WERI-Rb-1 (cell line): ENCODE measurements around the gene CACNA2D4.

Experiments used
- DNase-seq: peaks from one replicate; pipeline ENCODE4 v3.0.0-alpha.2; 2020
- H3K27ac ChIP-seq: fragments of 250-450 bp; sonication (Bioruptor Pico); 2 replicates; pipeline ENCODE4 v1.5.1; 2020; ENCODE audit warnings: mild to moderate bottlenecking, moderate library complexity
- H3K27me3 ChIP-seq: fragments of 250-450 bp; sonication (Bioruptor Pico); 2 replicates; pipeline ENCODE4 v1.5.1; 2021; ENCODE audit warnings: mild to moderate bottlenecking, low read depth, moderate library complexity; ENCODE audit not compliant: insufficient read depth, severe bottlenecking
- H3K36me3 ChIP-seq: fragments of 250-450 bp; sonication (Bioruptor Pico); 2 replicates; pipeline ENCODE4 v1.5.1; 2020; ENCODE audit warnings: mild to moderate bottlenecking, moderate library complexity
- H3K4me3 ChIP-seq: 2 replicates; pipeline ENCODE4 v1.5.1; 2011; ENCODE audit warnings: low read depth, mild to moderate bottlenecking, control low read depth, low read length
- H3K9me3 ChIP-seq: fragments of 250-450 bp; sonication (Bioruptor Pico); 2 replicates; pipeline ENCODE4 v1.5.1; 2021; ENCODE audit warnings: mild to moderate bottlenecking, moderate library complexity; ENCODE audit not compliant: severe bottlenecking
- TF ChIP-seq, protein P1 (sequence below): IDR thresholded peaks from 2 replicates; pipeline ENCODE4 v1.5.1; 2011; ENCODE audit warnings: low read depth, mild to moderate bottlenecking, control low read depth, inconsistent platforms, low read length

CACNA2D4 gene

GRCh38 chr12:1800401-1801302, 117.8 kb downstream of the CACNA2D4 start:
- Histone ChIP-seq H3K27ac (no peak overlapping the region), H3K9me3 (no peaks in the 10 kb centered on the region), H3K27me3 (no peaks in the 10 kb centered on the region), H3K4me3 (no peak overlapping the region), H3K36me3 (no peaks in the 10 kb centered on the region)
- peak; percentile 71 for DNase-seq
- TF ChIP-seq, protein P1, sequence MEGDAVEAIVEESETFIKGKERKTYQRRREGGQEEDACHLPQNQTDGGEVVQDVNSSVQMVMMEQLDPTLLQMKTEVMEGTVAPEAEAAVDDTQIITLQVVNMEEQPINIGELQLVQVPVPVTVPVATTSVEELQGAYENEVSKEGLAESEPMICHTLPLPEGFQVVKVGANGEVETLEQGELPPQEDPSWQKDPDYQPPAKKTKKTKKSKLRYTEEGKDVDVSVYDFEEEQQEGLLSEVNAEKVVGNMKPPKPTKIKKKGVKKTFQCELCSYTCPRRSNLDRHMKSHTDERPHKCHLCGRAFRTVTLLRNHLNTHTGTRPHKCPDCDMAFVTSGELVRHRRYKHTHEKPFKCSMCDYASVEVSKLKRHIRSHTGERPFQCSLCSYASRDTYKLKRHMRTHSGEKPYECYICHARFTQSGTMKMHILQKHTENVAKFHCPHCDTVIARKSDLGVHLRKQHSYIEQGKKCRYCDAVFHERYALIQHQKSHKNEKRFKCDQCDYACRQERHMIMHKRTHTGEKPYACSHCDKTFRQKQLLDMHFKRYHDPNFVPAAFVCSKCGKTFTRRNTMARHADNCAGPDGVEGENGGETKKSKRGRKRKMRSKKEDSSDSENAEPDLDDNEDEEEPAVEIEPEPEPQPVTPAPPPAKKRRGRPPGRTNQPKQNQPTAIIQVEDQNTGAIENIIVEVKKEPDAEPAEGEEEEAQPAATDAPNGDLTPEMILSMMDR = peak; percentile 85

DNA sequence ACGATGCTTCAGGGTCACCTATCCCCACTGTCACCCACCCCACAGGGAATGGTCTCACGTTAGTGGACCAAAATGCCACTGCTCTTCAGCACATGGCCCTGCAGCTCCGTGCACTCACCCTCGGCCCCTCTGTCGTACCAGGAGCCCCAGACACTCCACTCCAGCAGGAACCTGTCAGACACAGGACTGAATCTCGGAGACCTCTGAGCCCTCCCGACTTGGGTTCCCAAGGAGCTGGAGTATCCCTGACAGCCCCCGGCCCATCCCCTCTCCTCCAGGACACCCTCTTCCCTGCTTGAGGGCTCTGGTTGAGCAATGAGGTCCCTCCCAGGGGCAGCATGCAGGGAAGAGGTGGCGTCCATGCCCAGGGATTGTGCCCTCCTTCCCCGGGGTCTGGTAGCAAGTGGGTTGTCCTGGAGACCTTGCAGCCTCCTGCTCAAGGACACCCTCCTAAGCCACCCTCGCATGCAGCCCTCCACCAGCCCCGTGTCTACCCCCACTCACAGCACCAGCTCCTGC, 118.5 kb downstream of the CACNA2D4 start:
- no peaks in the 10 kb centered on the region for H3K27me3 ChIP-seq
- TF ChIP-seq, protein P1 = no peak
- H3K4me3 ChIP-seq = no peak overlapping the region
- H3K27ac ChIP-seq = no peak overlapping the region
- H3K9me3 ChIP-seq = no peaks in the 10 kb centered on the region
- DNase-seq = no peak
- no peaks in the 10 kb centered on the region for H3K36me3 ChIP-seq

GRCh38 chr12:1799051-1799881, 119.2 kb downstream of the CACNA2D4 start:
- TF ChIP-seq, protein P1 = no peak
- Histone ChIP-seq H3K36me3 (no peaks in the 10 kb centered on the region), H3K27me3 (no peaks in the 10 kb centered on the region), H3K4me3 (no peak overlapping the region), H3K27ac (no peak overlapping the region), H3K9me3 (no peaks in the 10 kb centered on the region)
- peak; percentile 5 for DNase-seq

GRCh38 chr12:1798641-1799020, 119.8 kb downstream of the CACNA2D4 start:
- H3K36me3 ChIP-seq = no peaks in the 10 kb centered on the region
- no peak overlapping the region for H3K4me3 ChIP-seq
- no peak for DNase-seq
- no peaks in the 10 kb centered on the region for H3K9me3 ChIP-seq
- no peaks in the 10 kb centered on the region for H3K27me3 ChIP-seq
- TF ChIP-seq, protein P1 = no peak
- H3K27ac ChIP-seq = no peak overlapping the region

DNA sequence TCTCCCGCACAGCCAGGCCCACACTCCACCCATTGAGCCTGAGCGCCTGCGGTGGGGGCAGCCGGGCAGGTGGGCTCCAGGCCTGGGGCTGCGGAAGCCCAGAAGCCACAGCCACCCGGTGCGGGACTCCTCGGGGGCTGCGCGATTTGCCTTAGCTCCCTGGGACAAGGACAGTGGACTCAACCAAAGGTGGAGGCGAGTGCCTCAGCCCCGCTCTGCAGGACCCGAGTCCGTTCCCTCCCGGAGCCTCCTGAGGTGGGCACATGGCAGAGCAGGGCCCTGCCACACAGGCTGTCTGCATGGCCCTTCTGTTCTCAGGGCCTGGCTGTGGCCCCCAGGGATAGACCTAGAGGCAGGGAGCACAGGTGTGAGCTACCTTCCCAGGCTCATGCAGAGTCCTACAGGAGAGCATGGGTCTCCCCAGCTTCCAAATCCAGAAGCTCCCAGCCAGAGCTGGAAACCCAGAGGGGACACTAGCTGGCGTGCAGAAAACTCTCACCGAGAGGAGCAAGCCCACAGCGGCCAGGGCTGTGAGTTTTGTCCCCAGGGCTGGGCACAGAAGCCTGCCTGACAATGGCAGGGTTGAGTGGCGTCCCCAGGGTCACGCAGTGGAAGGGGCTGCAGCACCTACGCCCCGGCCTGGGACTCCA, 120.3 kb downstream of the CACNA2D4 start:
- Histone ChIP-seq H3K27me3 (no peaks in the 10 kb centered on the region), H3K4me3 (no peak overlapping the region), H3K36me3 (no peaks in the 10 kb centered on the region), H3K9me3 (no peaks in the 10 kb centered on the region), H3K27ac (no peak overlapping the region)
- TF ChIP-seq, protein P1 = no peak
- no peak for DNase-seq
